Endothelial cell of umbilical vein (primary cell): ENCODE measurements around the gene DDX10. TPM values are rescaled to one million over a fixed set of nuclear protein-coding genes. Genes with fewer than 3 reads are reported as not detected.

ENCODE experiments used
- BruUV-seq: library from RNA; stranded (reverse); fragments of 400-500 nt; replicated peaks from 2 replicates; lab custom pipeline; 2021; lab: Mats Ljungman, UMichigan
- CTCF ChIA-PET: fragments of 300-600, 350-600 bp; sonication (Branson Sonifier 250); formaldehyde crosslinking; loops from one replicate; lab custom pipeline; 2021; ENCODE audit warnings: antibody characterized with exemption, inconsistent platforms; lab: Charles Lee
- POLR2A ChIA-PET: fragments of 300-600, 350-600 bp; sonication (Branson Sonifier 250); formaldehyde crosslinking; loops from one replicate; lab custom pipeline; 2021; ENCODE audit warnings: antibody characterized with exemption, inconsistent platforms; lab: Charles Lee
- DNase-seq: peaks from one replicate; pipeline ENCODE4 v3.0.0-alpha.2; 2011; ENCODE audit warnings: low read depth, low spot score
- FAIRE-seq: peaks from 2 replicates; lab custom pipeline; 2011; peaks lifted over from hg19 to GRCh38; lab: Jason Lieb, UNC
- H2AFZ ChIP-seq: 2 replicates; pipeline ENCODE4 v1.6.0; 2012; ENCODE audit warnings: low read depth, low read length, control low read depth, inconsistent platforms
- H3K27ac ChIP-seq: 2 replicates; pipeline ENCODE4 v1.5.1; 2011; ENCODE audit warnings: low read depth, mild to moderate bottlenecking, control low read depth, low read length, moderate library complexity; ENCODE audit not compliant: insufficient read depth
- H3K27me3 ChIP-seq, 2 experiments: 2 replicates each; pipeline versions ENCODE4 v1.6.0 to v1.6.1; 2011; ENCODE audit warnings: low read length in 2 of 2, mixed read lengths in 1 of 2; ENCODE audit not compliant: control insufficient read depth in 2 of 2, insufficient read depth in 2 of 2
- H3K36me3 ChIP-seq, 2 experiments: 2 replicates in 1 of 2; 3 replicates in 1 of 2; pipeline ENCODE4 v1.5.1; 2011; ENCODE audit warnings: low read length in 2 of 2, mild to moderate bottlenecking in 1 of 2, moderate library complexity in 1 of 2; ENCODE audit not compliant: control insufficient read depth in 2 of 2, insufficient read depth in 2 of 2; ENCODE audit errors: extremely low read depth in 1 of 2
- H3K4me1 ChIP-seq: 3 replicates; pipeline ENCODE4 v1.5.1; 2011; ENCODE audit warnings: mild to moderate bottlenecking, low read length; ENCODE audit not compliant: control insufficient read depth, insufficient read depth; ENCODE audit errors: extremely low read depth
- H3K4me2 ChIP-seq: 2 replicates; pipeline ENCODE4 v1.6.1; 2011; ENCODE audit warnings: low read length, control low read depth, mixed read lengths; ENCODE audit not compliant: insufficient read depth
- H3K4me3 ChIP-seq, 3 experiments: fragments of 200-600 bp in 1 of 3; sonication (generic), shearing (Covaris generic) in 1 of 3; replicated peaks in 1 of 3; 2 replicates each; pipeline ENCODE4 v1.5.1; 2011 to 2016; ENCODE audit warnings: control low read depth in 3 of 3, low read length in 3 of 3, mild to moderate bottlenecking in 2 of 3, inconsistent platforms in 1 of 3, low read depth in 1 of 3, moderate library complexity in 1 of 3; ENCODE audit not compliant: insufficient read depth in 1 of 3
- H3K79me2 ChIP-seq: 2 replicates; pipeline ENCODE4 v1.6.0; 2012; ENCODE audit warnings: low read length, inconsistent platforms; ENCODE audit not compliant: control insufficient read depth, insufficient read depth
- H3K9ac ChIP-seq: replicated peaks from 2 replicates; pipeline ENCODE3; 2011; ENCODE audit warnings: low read length, control low read depth; ENCODE audit not compliant: insufficient read depth; ENCODE audit errors: extremely low read depth
- H3K9me1 ChIP-seq: replicated peaks from 3 replicates; pipeline ENCODE4 v1.6.0; 2011; ENCODE audit warnings: mild to moderate bottlenecking, low read length; ENCODE audit not compliant: control insufficient read depth, insufficient read depth; ENCODE audit errors: extremely low read depth
- H3K9me3 ChIP-seq: replicated peaks from 2 replicates; pipeline ENCODE4 v1.5.1; 2012; ENCODE audit warnings: low read length, inconsistent platforms; ENCODE audit not compliant: control insufficient read depth, insufficient read depth
- H4K20me1 ChIP-seq: replicated peaks from 2 replicates; pipeline ENCODE3; 2011; ENCODE audit warnings: mild to moderate bottlenecking, low read length; ENCODE audit not compliant: control insufficient read depth, insufficient read depth; ENCODE audit errors: extremely low read depth
- EZH2 ChIP-seq: IDR thresholded peaks from 2 replicates; pipeline ENCODE4 v1.6.1; 2012; ENCODE audit warnings: borderline replicate concordance, low read depth, mild to moderate bottlenecking, moderate library complexity, low read length, inconsistent platforms; ENCODE audit not compliant: severe bottlenecking
- FOS ChIP-seq: IDR thresholded peaks from 2 replicates; pipeline ENCODE4 v1.6.1; 2011; ENCODE audit warnings: mild to moderate bottlenecking, low read length, moderate library complexity, borderline replicate concordance; ENCODE audit not compliant: insufficient read depth
- GATA2 ChIP-seq: IDR thresholded peaks from 2 replicates; pipeline ENCODE4 v1.7.0; 2011; ENCODE audit warnings: low read depth, mild to moderate bottlenecking, moderate library complexity, mixed read lengths, low read length; ENCODE audit not compliant: insufficient read length, insufficient read depth
- JUN ChIP-seq: IDR thresholded peaks from 2 replicates; pipeline ENCODE4 v1.6.1; 2011; ENCODE audit warnings: borderline replicate concordance, low read depth; ENCODE audit not compliant: insufficient read length, insufficient read depth
- MYC ChIP-seq: IDR thresholded peaks from one replicate; pipeline ENCODE4 v1.6.1; 2011; ENCODE audit warnings: mild to moderate bottlenecking, low read depth, low read length
- POLR2A ChIP-seq: IDR thresholded peaks from 2 replicates; pipeline ENCODE4 v1.6.1; 2012; ENCODE audit warnings: low read depth, mild to moderate bottlenecking, control low read depth, low read length
- POLR2AphosphoS5 ChIP-seq: IDR thresholded peaks from 2 replicates; pipeline ENCODE4 v1.6.1; 2012; ENCODE audit warnings: low read depth, mild to moderate bottlenecking, control low read depth, low read length, moderate library complexity; ENCODE audit not compliant: insufficient read depth
- dilution Hi-C: fragments of 300-500 bp; cut with MboI; formaldehyde crosslinking; loops from one replicate; pipeline ENCODE4 v1.15.0; 2019; ENCODE audit warnings: low sequenced_read_pairs; ENCODE audit not compliant: extremely low pct_ligation_motif_present
- intact Hi-C: fragments of 100-400 bp; cut with micrococcal nuclease; formaldehyde crosslinking; loops from one replicate; pipeline ENCODE4 v1.10.0; 2022
- polyA plus RNA-seq, 4 experiments: library from polyadenylated mRNA; depleted of rRNA in 3 of 4; stranded (reverse) in 3 of 4; unstranded in 1 of 4; fragments of >200 nt; gene quantifications; 2 replicates each; pipeline versions ENCODE4 v1.2.1 to v1.2.3, GENCODE V29; 2011 to 2012; ENCODE audit warnings: missing spikeins in 1 of 4
- total RNA-seq: library from RNA; stranded (reverse); gene quantifications from 2 replicates; pipeline ENCODE4 v1.2.3, GENCODE V29; 2021
- TF ChIP-seq, protein P1 (sequence below), 2 donors: IDR thresholded peaks; 1 replicate in 1 of 2; 2 replicates in 1 of 2; pipeline ENCODE4 v1.5.1; 2011; ENCODE audit warnings: low read length in 2 of 2, mild to moderate bottlenecking in 2 of 2, moderate library complexity in 2 of 2, control low read depth in 1 of 2, inconsistent platforms in 1 of 2, low read depth in 1 of 2; ENCODE audit not compliant: insufficient read depth in 1 of 2; ENCODE audit errors: extremely low read depth in 1 of 2
- TF ChIP-seq, protein P2 (sequence below): IDR thresholded peaks from 2 replicates; pipeline ENCODE4 v1.6.1; 2011; ENCODE audit not compliant: insufficient read depth, insufficient read length

Gene DDX10
- total and polyA plus RNA-seq, 2 donors (not counting 3 experiments of a cell fraction or from before 2014, with no cell fraction given) = 29.8 to 35.2 TPM

DNA sequence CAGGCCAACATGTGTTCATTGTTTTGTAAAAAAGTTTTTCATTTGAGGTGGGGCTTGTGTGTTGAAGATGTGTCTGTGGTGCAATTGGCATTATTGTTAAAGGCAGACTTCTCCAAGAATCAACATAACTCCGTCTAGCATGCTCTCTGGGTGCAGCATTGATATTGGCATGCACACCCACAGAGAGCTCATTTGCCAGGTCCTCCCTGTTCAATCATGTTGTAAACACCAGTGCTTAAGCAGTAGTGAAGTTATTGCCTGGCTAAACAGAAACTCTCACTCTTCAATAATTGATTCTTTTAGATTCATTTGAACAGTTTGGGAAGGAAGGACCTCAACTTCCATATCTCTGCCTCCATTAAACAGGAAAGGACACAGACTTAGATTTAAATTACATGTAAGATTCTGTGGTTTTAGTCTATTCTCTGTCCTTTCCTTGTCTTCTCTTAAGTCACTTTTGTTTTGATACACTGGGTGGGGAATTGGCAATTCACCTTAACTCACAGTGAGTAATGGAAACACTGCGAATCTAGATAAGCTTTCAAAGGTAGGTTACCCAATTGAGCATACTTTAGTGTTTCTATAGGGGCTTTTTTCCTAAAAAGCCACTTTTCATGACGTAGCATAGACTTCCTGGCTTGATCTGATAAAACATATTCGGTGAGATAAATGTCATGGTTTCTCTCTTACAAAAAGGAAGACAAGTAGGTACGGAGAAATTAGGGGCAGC lies 40.5 kb upstream of the DDX10 start:
- intact Hi-C loops (no loop called here), dilution Hi-C loops (no loop called here)
- H3K27ac ChIP-seq = no peak overlapping the region
- H3K4me2 ChIP-seq = no peak overlapping the region
- no peak overlapping the region for H3K9ac ChIP-seq
- ChIA-PET CTCF (interaction anchor here (0.9 kb wide), 1 partner anchor 14 kb away, joined by 3 read pairs; no protein-coding TSS in a partner anchor), POLR2A (no interaction called here)
- no peaks in the 10 kb centered on the region for H4K20me1 ChIP-seq
- H3K4me1 ChIP-seq = peaks cover 2% of the 10 kb centered on the region
- no peak overlapping the region for H2AFZ ChIP-seq
- no peaks in the 10 kb centered on the region for H3K36me3 ChIP-seq
- peaks cover 1 to 9% of the 10 kb centered on the region in 2 experiments for H3K27me3 ChIP-seq
- no peaks in the 10 kb centered on the region for H3K9me1 ChIP-seq
- DNase-seq (no peak), FAIRE-seq (no peak)
- no peak for TF ChIP-seq POLR2A
- no peak for TF ChIP-seq FOS
- no peak for TF ChIP-seq GATA2
- no peak for TF ChIP-seq MYC
- TF ChIP-seq, protein P1, sequence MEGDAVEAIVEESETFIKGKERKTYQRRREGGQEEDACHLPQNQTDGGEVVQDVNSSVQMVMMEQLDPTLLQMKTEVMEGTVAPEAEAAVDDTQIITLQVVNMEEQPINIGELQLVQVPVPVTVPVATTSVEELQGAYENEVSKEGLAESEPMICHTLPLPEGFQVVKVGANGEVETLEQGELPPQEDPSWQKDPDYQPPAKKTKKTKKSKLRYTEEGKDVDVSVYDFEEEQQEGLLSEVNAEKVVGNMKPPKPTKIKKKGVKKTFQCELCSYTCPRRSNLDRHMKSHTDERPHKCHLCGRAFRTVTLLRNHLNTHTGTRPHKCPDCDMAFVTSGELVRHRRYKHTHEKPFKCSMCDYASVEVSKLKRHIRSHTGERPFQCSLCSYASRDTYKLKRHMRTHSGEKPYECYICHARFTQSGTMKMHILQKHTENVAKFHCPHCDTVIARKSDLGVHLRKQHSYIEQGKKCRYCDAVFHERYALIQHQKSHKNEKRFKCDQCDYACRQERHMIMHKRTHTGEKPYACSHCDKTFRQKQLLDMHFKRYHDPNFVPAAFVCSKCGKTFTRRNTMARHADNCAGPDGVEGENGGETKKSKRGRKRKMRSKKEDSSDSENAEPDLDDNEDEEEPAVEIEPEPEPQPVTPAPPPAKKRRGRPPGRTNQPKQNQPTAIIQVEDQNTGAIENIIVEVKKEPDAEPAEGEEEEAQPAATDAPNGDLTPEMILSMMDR (IDR thresholded peaks at IDR 0.05; ENCODE audit: extremely low read depth in 1 of 2, insufficient read depth in 1 of 2, low read depth in 1 of 2, low read length in 2 of 2) = no peak
- no peak for TF ChIP-seq JUN
- no peak for TF ChIP-seq EZH2
- TF ChIP-seq, protein P2, sequence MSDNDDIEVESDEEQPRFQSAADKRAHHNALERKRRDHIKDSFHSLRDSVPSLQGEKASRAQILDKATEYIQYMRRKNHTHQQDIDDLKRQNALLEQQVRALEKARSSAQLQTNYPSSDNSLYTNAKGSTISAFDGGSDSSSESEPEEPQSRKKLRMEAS = no peak
- no peak for TF ChIP-seq POLR2AphosphoS5
- H3K79me2 ChIP-seq = no peaks in the 10 kb centered on the region
- no TSS peak for BruUV-seq
- no peaks in the 10 kb centered on the region for H3K9me3 ChIP-seq
- no peak overlapping the region for H3K4me3 ChIP-seq
